ENCODE results near the gene CEACAM5.
"Not testable (repeated sequence)": the region's sequence is repeated elsewhere in the genome, so short reads cannot be mapped to it uniquely, and the experiment has no call there.

CEACAM5 gene

DNA sequence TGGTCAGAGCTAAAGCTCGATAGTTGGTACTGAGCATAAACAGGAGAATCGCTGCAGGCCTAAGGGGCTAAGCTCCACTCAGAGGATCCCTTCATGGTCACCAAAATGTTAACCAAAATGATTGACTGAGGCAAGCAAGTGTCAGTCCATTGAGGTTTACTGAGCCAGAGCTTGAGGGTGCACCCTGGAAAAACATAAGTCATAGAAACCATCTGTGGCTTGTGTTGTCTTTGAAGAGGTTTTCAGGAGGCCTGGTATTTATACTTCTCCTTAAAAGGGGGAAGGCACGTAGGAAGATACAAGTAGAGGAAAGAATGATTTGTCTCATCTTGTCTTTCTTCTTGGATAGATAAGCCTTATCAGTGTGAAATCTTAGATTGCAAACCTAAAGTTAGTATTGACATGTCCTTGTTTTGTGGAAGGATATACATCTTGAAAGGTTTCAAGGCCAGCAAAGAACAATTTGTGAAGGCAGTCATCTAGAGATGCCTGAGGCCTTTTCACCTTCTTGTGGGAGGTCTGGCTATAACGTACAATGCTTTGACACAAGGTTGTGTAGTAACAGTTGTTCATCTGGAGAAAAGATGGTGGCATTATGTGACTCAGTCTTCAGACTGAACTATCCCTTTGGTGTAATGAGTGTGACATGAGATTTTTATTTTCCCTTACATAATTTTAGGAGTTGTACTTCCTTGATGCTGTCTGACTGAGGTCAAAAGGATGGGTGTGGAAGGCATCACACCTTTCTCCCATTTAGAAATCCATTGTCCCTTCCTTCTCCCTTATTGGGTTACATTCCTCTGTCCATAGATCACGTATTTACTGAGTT is 32.2 kb downstream of the CEACAM5 start:
- DNase-seq (ENCODE audit: low read depth in 2 of 2) = no peak

DNA sequence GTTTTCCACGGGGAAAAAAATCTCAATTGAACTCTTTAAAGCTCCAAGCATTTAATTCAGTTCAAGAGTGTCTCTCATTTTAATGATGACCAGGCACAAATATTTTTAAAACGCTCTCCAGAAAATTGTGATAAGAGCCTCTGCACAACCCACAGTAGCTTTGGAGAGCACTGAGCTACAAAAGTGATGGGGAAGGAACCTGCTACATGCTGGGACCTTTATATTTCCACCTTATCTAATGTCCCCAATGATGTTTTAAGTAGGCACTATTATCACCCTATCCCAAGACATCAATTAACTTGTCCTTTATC is 32.8 kb downstream of the CEACAM5 start:
- DNase-seq (ENCODE audit: low read depth in 2 of 2) = no peak

DNA sequence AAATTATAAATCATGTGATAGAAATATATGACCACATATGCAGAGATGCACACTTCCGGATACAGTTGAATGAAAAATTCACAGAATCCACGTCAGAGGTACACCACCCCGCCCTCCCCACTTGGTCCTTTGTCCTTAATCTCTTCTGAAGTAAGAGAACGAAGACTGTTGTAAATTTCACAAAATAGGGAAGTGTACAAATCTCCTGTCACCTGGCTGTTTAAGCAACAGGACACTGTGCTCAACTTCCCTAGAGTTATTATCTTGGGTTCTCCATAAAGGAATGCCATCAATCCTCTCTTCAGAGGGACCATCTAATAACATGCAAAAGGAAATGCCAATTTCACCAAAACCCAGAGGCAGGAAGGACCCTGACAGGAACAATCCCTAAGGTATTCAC is 36.4 kb downstream of the CEACAM5 start:
- no peak for DNase-seq (ENCODE audit: low read depth in 2 of 2)

DNA sequence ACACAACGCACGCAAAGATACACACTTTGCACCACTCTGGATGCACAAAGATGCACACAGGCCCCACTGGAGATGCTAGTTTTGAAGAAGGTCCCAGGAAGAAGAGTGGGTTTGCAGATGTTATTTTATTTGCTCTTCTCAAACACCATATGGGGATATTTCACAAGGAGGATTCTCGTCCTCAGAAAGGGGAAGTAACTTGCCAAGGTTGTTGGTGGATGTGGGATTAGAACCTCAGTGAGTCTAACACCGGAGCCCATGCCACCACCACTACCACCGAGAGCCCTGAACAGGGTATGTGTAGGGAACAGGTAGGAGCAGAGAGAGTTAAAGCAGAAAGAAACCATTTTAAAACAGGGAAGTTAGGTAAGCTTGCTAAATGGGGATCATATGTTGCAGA is 37.3 kb downstream of the CEACAM5 start:
- DNase-seq (ENCODE audit: low read depth in 2 of 2) = no peak

DNA sequence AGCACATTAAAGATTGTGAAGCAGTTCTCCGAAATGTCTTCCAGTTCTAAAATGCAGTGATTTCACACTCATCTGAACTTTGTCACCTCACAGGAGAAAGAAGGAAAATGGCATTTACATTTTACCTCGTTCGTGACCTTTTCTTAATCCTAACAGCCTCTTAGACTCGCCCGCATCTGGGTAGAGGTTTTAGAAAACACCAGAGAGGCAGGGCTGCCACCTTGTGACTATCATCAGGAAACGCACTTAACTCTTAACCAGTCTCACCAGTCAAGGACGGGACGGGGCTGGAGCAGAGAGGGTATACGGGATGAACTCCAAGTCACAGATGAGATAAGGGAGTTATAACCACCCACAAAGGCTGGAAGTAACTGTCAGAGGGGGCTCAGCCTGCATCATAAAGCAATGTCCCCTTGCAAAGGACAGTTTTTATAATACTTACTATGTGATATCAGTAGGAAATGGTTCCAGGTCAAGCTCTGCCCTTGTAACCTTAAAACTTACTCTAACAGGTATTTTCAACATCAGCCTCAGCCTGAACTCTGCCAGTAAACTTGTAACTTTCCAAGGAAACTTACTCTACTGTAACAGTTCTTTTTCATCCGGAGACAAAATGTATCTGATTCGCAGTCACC is 38.3 kb downstream of the CEACAM5 start:
- DNase-seq (ENCODE audit: low read depth in 2 of 2) = peak in 1 of 2 donors; percentile 16

DNA sequence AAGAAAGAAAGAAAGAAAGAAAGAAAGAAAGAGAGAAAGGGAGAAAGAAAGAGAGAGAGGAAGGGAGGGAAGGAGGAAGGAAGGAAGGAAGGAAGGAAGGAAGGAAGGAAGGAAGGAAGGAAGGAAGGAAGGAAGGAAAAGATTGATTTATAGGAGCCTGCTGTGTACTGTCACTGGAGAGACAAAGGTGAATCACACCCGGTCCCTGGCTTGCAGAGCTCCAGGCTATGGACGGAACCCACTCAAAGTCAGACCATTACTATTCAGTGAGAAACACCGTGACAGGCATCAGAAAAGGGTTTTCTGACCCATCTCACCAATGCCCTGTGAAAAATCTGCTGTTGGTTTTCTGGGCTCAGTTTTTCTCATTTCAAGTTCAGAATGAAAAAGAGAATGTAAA is 39.6 kb downstream of the CEACAM5 start:
- no peak for DNase-seq (ENCODE audit: low read depth in 2 of 2)

DNA sequence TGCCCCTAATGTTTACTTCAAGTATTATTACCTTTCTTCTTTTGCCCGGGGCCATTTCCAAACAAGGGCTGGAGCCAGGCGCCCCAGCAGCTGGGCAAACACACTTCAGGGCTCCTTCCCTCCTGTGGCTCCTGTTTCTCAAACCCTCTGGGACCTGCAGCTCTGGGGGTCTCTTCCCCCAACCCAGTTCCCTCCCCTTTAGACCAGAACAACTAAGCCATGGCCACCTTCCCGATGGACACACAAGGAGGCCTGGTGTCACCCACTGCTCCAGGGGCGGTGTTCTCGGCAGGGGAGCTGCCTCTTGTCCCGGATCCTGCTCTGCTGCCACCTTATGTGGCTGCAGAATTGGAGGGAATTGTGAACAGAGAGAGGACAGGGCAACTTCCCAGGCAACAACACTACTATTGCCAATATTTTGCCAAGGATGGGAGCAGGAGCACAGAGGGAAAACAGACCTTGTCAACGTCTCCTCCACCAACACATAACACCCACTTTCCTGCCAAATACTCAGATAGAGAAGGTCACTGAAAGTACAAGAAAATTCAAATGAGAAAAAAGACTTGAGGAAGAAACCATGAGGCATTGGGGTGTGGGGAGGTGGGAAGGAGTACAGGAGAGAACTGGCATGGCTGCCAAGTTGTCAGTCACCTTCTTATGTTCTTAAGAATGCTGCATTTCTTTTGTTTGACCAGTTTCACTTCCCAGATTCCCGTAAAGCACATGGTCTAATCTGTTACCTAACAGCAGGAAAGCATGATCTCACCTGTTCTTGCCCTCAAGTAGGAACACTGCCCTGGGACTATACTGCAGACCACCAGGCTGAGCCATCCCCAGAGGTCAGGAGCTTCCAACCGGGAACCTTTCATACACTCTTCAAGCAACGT is 42.1 kb downstream of the CEACAM5 start:
- DNase-seq (ENCODE audit: low read depth in 2 of 2) = not testable (repeated sequence)

DNA sequence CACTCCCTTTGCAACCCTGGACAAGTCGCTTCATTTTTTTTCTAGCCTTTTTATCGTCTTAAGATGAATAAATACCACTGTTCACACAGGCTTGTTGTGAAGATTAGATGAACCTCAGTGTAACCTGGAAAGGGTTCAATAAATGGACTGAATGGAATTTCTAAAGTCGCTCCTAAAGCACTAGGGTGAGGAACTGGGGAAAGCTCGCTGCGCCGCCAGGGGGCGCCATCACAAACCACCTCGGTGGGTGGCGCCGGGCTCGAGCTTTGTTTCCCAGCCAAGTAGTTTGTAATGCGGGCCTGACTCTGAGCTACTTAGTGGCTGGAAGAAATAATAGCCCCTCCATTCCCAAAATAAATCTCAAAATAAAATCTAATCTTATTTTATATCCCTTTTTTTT is 44.7 kb downstream of the CEACAM5 start:
- peak; percentile 44 to 48 for DNase-seq (ENCODE audit: low read depth in 2 of 2)

DNA sequence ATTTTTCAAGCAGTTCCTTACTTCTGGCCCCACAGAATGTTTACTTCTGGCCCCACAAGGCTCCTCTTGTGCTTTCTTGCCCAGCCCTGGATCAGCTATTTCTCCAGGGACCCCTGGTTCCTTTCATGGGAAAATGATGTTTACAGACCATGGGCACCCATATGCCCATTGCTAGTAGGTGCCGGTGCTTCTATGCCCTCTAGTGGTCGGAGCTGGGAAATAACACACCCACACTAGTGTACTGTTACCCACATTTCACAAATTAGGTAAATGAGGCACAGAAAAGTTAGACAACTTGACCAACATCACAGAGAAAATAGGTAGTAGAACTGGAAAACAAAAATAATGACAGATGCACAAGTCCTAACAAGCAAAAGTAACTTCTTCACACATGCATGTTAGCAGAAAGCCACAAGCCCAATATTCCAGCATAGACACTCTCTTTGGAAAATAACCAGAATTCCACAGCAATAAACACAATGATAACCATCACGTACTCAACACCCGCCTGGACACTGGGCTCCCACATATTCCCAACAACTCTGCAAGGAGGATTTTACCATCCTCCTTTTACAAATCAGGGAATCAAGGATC is 45.6 kb downstream of the CEACAM5 start:
- DNase-seq (ENCODE audit: low read depth in 2 of 2) = peak; percentile 44 to 45

DNA sequence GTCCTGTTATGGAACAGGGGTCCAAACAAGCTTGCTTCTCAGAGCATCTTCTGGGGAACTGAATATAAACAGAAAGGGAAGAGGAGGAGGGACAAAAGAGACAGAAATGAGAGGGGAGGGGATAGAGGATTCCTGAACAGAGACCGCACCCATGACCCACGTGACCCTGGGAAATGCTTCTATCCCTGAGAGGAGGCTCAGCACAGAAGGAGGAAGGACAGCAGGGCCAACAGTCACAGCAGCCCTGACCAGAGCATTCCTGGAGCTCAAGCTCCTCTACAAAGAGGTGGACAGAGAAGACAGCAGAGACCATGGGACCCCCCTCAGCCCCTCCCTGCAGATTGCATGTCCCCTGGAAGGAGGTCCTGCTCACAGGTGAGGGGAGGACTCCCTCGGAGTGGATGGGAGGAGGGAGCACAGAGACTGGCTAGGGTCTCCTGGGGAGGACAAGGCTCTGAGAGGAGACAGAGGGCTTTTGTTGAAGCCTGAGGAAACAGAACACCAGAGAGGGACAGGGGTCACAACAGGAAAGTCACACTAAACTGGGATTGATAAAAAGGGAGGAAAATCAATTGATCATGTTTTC is 47.0 kb downstream of the CEACAM5 start, which contains the start of gene CEACAM6:
Gene CEACAM6, plus strand, starts transcription at position 203 of the 586 bp plus-strand sequence. Its CDS starts 109 bp downstream, at position 312.
- no peak for DNase-seq (ENCODE audit: low read depth in 2 of 2)

DNA sequence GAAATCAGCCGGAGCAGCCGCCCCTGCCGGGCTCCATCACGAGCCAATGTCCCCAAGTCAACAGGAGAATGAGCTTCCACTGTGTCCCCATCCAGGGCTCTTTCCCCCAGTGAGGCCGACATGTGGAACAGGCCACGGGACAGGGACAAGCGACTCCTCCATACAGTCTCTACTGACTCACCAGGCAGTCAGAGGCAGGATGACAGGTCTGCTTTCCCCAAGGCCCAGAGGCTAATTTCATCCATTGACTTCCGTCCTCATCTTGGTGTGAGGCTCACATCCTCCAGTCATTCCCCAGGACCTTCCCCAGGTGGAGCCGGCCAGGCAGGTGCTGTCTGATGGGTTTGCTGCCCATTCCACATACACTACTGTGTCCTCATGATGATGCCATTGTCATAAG is 50.4 kb downstream of the CEACAM5 start:
- no peak for DNase-seq (ENCODE audit: low read depth in 2 of 2)

DNA sequence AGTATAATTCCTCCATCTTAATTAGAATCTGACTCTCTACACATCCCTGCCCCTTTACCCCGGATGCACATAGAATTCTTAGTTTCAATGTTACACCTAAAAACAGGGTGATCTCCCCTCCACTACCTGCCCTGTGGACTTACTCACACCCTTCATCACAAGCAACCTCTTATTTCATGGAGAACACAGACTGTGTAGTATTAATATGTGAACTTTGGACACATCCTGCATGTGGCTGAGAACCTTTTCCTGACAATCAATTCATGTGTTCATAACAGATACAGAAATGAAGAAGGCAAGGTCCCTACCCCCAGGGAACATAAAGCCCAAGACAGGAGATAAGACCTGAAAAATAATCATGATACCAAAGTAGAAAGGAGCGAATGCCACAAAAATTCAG is 58.7 kb downstream of the CEACAM5 start:
- DNase-seq (ENCODE audit: low read depth in 2 of 2) = no peak

DNA sequence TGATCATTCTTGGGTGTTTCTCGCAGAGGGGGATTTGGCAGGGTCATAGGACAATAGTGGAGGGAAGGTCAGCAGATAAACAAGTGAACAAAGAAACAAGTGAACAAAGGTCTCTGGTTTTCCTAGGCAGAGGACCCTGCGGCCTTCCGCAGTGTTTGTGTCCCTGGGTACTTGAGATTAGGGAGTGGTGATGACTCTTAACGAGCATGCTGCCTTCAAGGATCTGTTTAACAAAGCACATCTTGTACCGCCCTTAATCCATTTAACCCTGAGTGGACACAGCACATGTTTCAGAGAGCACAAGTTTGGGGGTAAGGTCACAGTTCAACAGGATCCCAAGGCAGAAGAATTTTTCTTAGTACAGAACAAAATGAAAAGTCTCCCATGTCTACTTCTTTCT is 59.7 kb downstream of the CEACAM5 start:
- DNase-seq (ENCODE audit: low read depth in 2 of 2) = not testable (repeated sequence)

DNA sequence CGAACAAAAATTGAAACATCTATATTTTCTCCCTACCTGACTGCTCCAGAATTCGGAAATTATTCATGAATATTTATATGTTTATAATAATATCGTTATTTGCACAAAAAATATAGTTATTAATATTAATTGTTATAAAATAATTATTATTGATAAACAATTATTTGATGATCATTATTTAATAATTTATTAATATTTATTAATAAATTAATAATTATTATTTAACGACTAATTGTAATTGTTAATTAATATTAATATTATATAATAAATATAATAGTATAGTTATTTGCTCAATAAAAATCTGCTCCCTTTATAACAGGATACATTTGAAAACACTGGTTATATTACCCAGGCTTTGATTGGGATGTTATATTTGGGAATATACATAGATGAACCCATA is 61.2 kb downstream of the CEACAM5 start:
- no peak for DNase-seq (ENCODE audit: low read depth in 2 of 2)

DNA sequence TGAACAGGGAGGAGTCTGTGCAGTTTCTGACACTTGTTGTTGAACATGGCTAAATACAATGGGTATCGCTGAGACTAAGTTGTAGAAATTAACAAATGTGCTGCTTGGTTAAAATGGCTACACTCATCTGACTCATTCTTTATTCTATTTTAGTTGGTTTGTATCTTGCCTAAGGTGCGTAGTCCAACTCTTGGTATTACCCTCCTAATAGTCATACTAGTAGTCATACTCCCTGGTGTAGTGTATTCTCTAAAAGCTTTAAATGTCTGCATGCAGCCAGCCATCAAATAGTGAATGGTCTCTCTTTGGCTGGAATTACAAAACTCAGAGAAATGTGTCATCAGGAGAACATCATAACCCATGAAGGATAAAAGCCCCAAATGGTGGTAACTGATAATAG is 63.0 kb downstream of the CEACAM5 start:
- no peak for DNase-seq (ENCODE audit: low read depth in 2 of 2)

DNA sequence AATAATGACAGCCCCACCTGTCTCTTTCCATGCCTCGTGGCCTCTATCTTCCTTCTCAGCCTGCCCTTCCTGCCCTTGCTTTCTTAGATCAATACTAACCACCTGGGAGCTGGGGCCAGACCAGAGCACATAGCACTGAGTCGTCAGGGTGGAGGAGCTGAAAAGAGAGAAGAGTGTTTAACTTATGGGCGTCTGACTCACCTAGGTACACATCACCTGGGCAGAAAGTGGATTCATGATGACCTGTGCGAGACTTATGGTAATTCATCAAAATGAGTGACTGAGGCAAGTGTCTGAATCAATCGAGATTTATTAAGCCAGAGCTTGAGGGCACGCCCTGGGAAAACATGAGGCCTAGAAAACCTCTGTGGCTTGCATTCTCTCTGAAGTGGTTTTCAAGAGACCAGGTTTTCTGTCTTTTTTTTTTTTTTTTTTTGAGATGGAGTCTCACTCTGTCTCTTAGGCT is 66.1 kb downstream of the CEACAM5 start:
- peak; percentile 27 to 28 for DNase-seq (ENCODE audit: low read depth in 2 of 2)

DNA sequence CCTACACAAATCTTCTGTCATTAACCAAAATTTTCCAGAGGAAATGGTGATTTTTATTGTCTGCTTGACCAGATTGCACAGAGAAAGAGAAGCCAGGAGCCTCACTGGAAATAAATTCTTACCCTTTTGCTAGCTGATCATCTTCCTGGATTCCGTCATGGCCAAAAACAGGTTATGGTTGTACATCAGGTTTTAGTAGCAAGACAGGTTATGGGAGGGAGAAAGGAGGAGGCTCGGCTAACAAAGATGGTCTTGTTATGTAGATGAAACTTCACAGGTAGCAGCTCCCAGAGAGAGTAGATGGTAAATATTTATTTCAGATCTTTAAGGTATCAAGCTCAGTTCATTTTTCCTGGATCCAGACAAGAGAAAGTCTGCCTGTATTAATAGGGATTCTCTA is 68.3 kb downstream of the CEACAM5 start:
- DNase-seq (ENCODE audit: low read depth in 2 of 2) = no peak

Data from stimulated activated CD8-positive, alpha-beta memory T cell treated with anti-CD3 and anti-CD28 coated beads, Interleukin-15, amount 100 ng/mL, for 48 hours (primary cell).